ENCODE results near the gene NPFFR1. TPM values are rescaled to one million over a fixed set of nuclear protein-coding genes. Genes with fewer than 3 reads are reported as not detected.

The NPFFR1 gene
- total RNA-seq (not detected), polyA plus RNA-seq (ENCODE audit: insufficient read depth in 1 of 8, insufficient read length in 8 of 8, low replicate concordance in 1 of 8) (under 1 TPM; 0.02 to 0.14 (median 0.05) TPM)
- long read RNA-seq, donor 1, result 0 reads
- long read RNA-seq, donor 2, result 0 reads
- long read RNA-seq, donor 3, result 0 reads
- long read RNA-seq, donor 4, result 0 reads
- long read RNA-seq, donor 5, result 0 reads
- long read RNA-seq, donor 6, result 0 reads
- long read RNA-seq, donor 7, result 0 reads
- long read RNA-seq, donor 8, result 0 reads
- long read RNA-seq, donor 9, result 0 reads
- long read RNA-seq, donor 10, result 0 reads
- long read RNA-seq, donor 11, result 0 reads

- 6% methylated on average over 56 of the region's 63 CpGs for WGBS (ENCODE audit: insufficient coverage)
- H3K4me3 ChIP-seq (ENCODE audit: low read length), result no peak within 1 kb of the TSS
These were observed at the start of gene NPFFR1 for GRCh38 chr10:70283445-70284399. TSS of gene NPFFR1 (minus strand) at chr10:70284004. CDS start at chr10:70283676, 328 bp downstream.

GRCh38 chr10:70333268-70333667 lies 49.5 kb upstream of the NPFFR1 start:
- H3K4me3 ChIP-seq (ENCODE audit: low read length), result no peak overlapping the region
- peaks cover 26% of the 10 kb centered on the region for H3K4me1 ChIP-seq (ENCODE audit: control insufficient read depth, insufficient read depth, low read length)
- no peak overlapping the region for H3K27ac ChIP-seq (ENCODE audit: low read length)
- peaks cover 5% of the 10 kb centered on the region for H3K36me3 ChIP-seq (ENCODE audit: control insufficient read depth, insufficient read depth, low read length)
- peaks cover 5% of the 10 kb centered on the region for H3K9me3 ChIP-seq (replicated peaks; ENCODE audit: control insufficient read depth, low read depth, low read length)
- 83% methylated on average over 1 of the region's 2 CpGs for WGBS (ENCODE audit: insufficient coverage)
- peaks cover 7% of the 10 kb centered on the region for H3K27me3 ChIP-seq (ENCODE audit: control insufficient read depth, insufficient read depth, low read length)
- no peak for DNase-seq

More at GRCh38 chr10:70283445-70284399, at the start of gene NPFFR1:
- no peak for DNase-seq
- Histone ChIP-seq H3K27me3 (ENCODE audit: control insufficient read depth, insufficient read depth, low read length) (peaks cover 50% of the 10 kb centered on the region), H3K36me3 (ENCODE audit: control insufficient read depth, insufficient read depth, low read length) (no peaks in the 10 kb centered on the region), H3K27ac (ENCODE audit: low read length) (no peak within 1 kb of the TSS), H3K9me3 (replicated peaks; ENCODE audit: control insufficient read depth, low read depth, low read length) (no peaks in the 10 kb centered on the region), H3K4me1 (ENCODE audit: control insufficient read depth, insufficient read depth, low read length) (peaks cover 4% of the 10 kb centered on the region)

GRCh38 chr10:70331486-70332268 lies 47.9 kb upstream of the NPFFR1 start:
- 52% methylated on average over 5 of the region's 10 CpGs for WGBS (ENCODE audit: insufficient coverage)
- H3K36me3 ChIP-seq (ENCODE audit: control insufficient read depth, insufficient read depth, low read length), result no peaks in the 10 kb centered on the region
- H3K27ac ChIP-seq (ENCODE audit: low read length), result peak overlapping the region; percentile 15
- H3K4me1 ChIP-seq (ENCODE audit: control insufficient read depth, insufficient read depth, low read length), result peaks cover 26% of the 10 kb centered on the region
- peak; percentile 88 for DNase-seq
- peaks cover 5% of the 10 kb centered on the region for H3K9me3 ChIP-seq (replicated peaks; ENCODE audit: control insufficient read depth, low read depth, low read length)
- H3K4me3 ChIP-seq (ENCODE audit: low read length), result no peak overlapping the region
- H3K27me3 ChIP-seq (ENCODE audit: control insufficient read depth, insufficient read depth, low read length), result peaks cover 7% of the 10 kb centered on the region

- DNase-seq, result no peak
- 64% methylated on average over 2 of the region's 2 CpGs for WGBS (ENCODE audit: insufficient coverage)
- peaks cover 30% of the 10 kb centered on the region for H3K4me1 ChIP-seq (ENCODE audit: control insufficient read depth, insufficient read depth, low read length)
- H3K27ac ChIP-seq (ENCODE audit: low read length), result no peak overlapping the region
- no peak overlapping the region for H3K4me3 ChIP-seq (ENCODE audit: low read length)
- peaks cover 5% of the 10 kb centered on the region for H3K9me3 ChIP-seq (replicated peaks; ENCODE audit: control insufficient read depth, low read depth, low read length)
- H3K36me3 ChIP-seq (ENCODE audit: control insufficient read depth, insufficient read depth, low read length), result no peaks in the 10 kb centered on the region
- H3K27me3 ChIP-seq (ENCODE audit: control insufficient read depth, insufficient read depth, low read length), result peaks cover 7% of the 10 kb centered on the region
These were observed 47.3 kb upstream of the NPFFR1 start for GRCh38 chr10:70331160-70331485.

GRCh38 chr10:70330671-70331070 lies 46.9 kb upstream of the NPFFR1 start:
- H3K27ac ChIP-seq (ENCODE audit: low read length), result no peak overlapping the region
- H3K4me3 ChIP-seq (ENCODE audit: low read length), result no peak overlapping the region
- H3K36me3 ChIP-seq (ENCODE audit: control insufficient read depth, insufficient read depth, low read length), result no peaks in the 10 kb centered on the region
- H3K27me3 ChIP-seq (ENCODE audit: control insufficient read depth, insufficient read depth, low read length), result peaks cover 7% of the 10 kb centered on the region
- DNase-seq, result no peak
- peaks cover 34% of the 10 kb centered on the region for H3K4me1 ChIP-seq (ENCODE audit: control insufficient read depth, insufficient read depth, low read length)
- H3K9me3 ChIP-seq (replicated peaks; ENCODE audit: control insufficient read depth, low read depth, low read length), result peaks cover 5% of the 10 kb centered on the region
- no CpG with 5 or more reads among the region's 9 CpGs for WGBS (ENCODE audit: insufficient coverage)

- peaks cover 3% of the 10 kb centered on the region for H3K27me3 ChIP-seq (ENCODE audit: control insufficient read depth, insufficient read depth, low read length)
- peaks cover 40% of the 10 kb centered on the region for H3K4me1 ChIP-seq (ENCODE audit: control insufficient read depth, insufficient read depth, low read length)
- 100% methylated on average over 1 of the region's 4 CpGs for WGBS (ENCODE audit: insufficient coverage)
- peaks cover 5% of the 10 kb centered on the region for H3K9me3 ChIP-seq (replicated peaks; ENCODE audit: control insufficient read depth, low read depth, low read length)
- H3K4me3 ChIP-seq (ENCODE audit: low read length), result no peak overlapping the region
- DNase-seq, result no peak
- no peak overlapping the region for H3K27ac ChIP-seq (ENCODE audit: low read length)
- no peaks in the 10 kb centered on the region for H3K36me3 ChIP-seq (ENCODE audit: control insufficient read depth, insufficient read depth, low read length)
These were observed 45.2 kb upstream of the NPFFR1 start for GRCh38 chr10:70328967-70329366.

GRCh38 chr10:70328018-70328417 lies 44.2 kb upstream of the NPFFR1 start:
- no peak overlapping the region for H3K4me3 ChIP-seq (ENCODE audit: low read length)

GRCh38 chr10:70324951-70325781 lies 41.4 kb upstream of the NPFFR1 start:
- WGBS (ENCODE audit: insufficient coverage), result 57% methylated on average over 8 of the region's 10 CpGs
- Histone ChIP-seq H3K27ac (ENCODE audit: low read length) (peak overlapping the region; percentile 87), H3K4me1 (ENCODE audit: control insufficient read depth, insufficient read depth, low read length) (peaks cover 58% of the 10 kb centered on the region), H3K9me3 (replicated peaks; ENCODE audit: control insufficient read depth, low read depth, low read length) (no peaks in the 10 kb centered on the region), H3K27me3 (ENCODE audit: control insufficient read depth, insufficient read depth, low read length) (peaks cover 5% of the 10 kb centered on the region), H3K36me3 (ENCODE audit: control insufficient read depth, insufficient read depth, low read length) (peaks cover 3% of the 10 kb centered on the region), H3K4me3 (ENCODE audit: low read length) (no peak overlapping the region)
- DNase-seq, result no peak

More at GRCh38 chr10:70328018-70328417, 44.2 kb upstream of the NPFFR1 start:
- Histone ChIP-seq H3K27me3 (ENCODE audit: control insufficient read depth, insufficient read depth, low read length) (peaks cover 2% of the 10 kb centered on the region), H3K36me3 (ENCODE audit: control insufficient read depth, insufficient read depth, low read length) (no peaks in the 10 kb centered on the region), H3K27ac (ENCODE audit: low read length) (no peak overlapping the region), H3K9me3 (replicated peaks; ENCODE audit: control insufficient read depth, low read depth, low read length) (no peaks in the 10 kb centered on the region), H3K4me1 (ENCODE audit: control insufficient read depth, insufficient read depth, low read length) (peaks cover 49% of the 10 kb centered on the region)
- 100% methylated on average over 1 of the region's 4 CpGs for WGBS (ENCODE audit: insufficient coverage)
- DNase-seq, result no peak

- Histone ChIP-seq H3K9me3 (replicated peaks; ENCODE audit: control insufficient read depth, low read depth, low read length) (no peaks in the 10 kb centered on the region), H3K27me3 (ENCODE audit: control insufficient read depth, insufficient read depth, low read length) (peaks cover 5% of the 10 kb centered on the region), H3K27ac (ENCODE audit: low read length) (peak overlapping the region; percentile 87), H3K4me3 (ENCODE audit: low read length) (no peak overlapping the region), H3K36me3 (ENCODE audit: control insufficient read depth, insufficient read depth, low read length) (peaks cover 3% of the 10 kb centered on the region), H3K4me1 (ENCODE audit: control insufficient read depth, insufficient read depth, low read length) (peaks cover 62% of the 10 kb centered on the region)
- 33% methylated on average over 9 of the region's 11 CpGs for WGBS (ENCODE audit: insufficient coverage)
- peak; percentile 82 for DNase-seq
These were observed 40.6 kb upstream of the NPFFR1 start for GRCh38 chr10:70324339-70324861.
